Superior temporal gyrus (tissue), 1 donor: ENCODE results near the gene CYP4X1.
"Not testable (repeated sequence)": the region's sequence is repeated elsewhere in the genome, so short reads cannot be mapped to it uniquely, and the experiment has no call there.

Experiments used
- DNase-seq: peaks from one replicate; pipeline ENCODE4 v3.0.0-alpha.2; 2016; ENCODE audit errors: extremely low spot score

The CYP4X1 gene

GRCh38 chr1:47023268-47024140 lies at the start of gene CYP4X1:
Gene CYP4X1 (plus strand): TSS chr1:47023669. CDS start chr1:47023818, 149 bp downstream.
- DNase-seq = peak; percentile 29

GRCh38 chr1:46983166-46983829 lies 40.2 kb upstream of the CYP4X1 start:
- DNase-seq = no peak

GRCh38 chr1:46983830-46984586 lies 39.5 kb upstream of the CYP4X1 start:
- no peak for DNase-seq

GRCh38 chr1:46990541-46990940 lies 32.9 kb upstream of the CYP4X1 start:
- DNase-seq = not testable (repeated sequence)

- no peak for DNase-seq
These were observed 32.2 kb upstream of the CYP4X1 start for GRCh38 chr1:46991083-46991923.

GRCh38 chr1:46996659-46997281 lies 26.7 kb upstream of the CYP4X1 start:
- no peak for DNase-seq

- no peak for DNase-seq
These were observed 21.3 kb upstream of the CYP4X1 start for GRCh38 chr1:47002211-47002610.

- no peak for DNase-seq
These were observed 19.5 kb upstream of the CYP4X1 start for GRCh38 chr1:47003896-47004403.

GRCh38 chr1:47006437-47006836 lies 17.0 kb upstream of the CYP4X1 start:
- not testable (repeated sequence) for DNase-seq

- DNase-seq = no peak
These were observed 10.2 kb upstream of the CYP4X1 start for GRCh38 chr1:47013293-47013692.

- no peak for DNase-seq
These were observed 2.4 kb upstream of the CYP4X1 start for GRCh38 chr1:47021070-47021469.

- DNase-seq = peak; percentile 34
These were observed 802 bp downstream of the CYP4X1 start for GRCh38 chr1:47024141-47024801.

- DNase-seq = no peak
These were observed 6.8 kb downstream of the CYP4X1 start for GRCh38 chr1:47030170-47030805.

- no peak for DNase-seq
These were observed 7.6 kb downstream of the CYP4X1 start for GRCh38 chr1:47031059-47031458.

- no peak for DNase-seq
These were observed 8.1 kb downstream of the CYP4X1 start for GRCh38 chr1:47031585-47031984.

- no peak for DNase-seq
These were observed 13.3 kb downstream of the CYP4X1 start for GRCh38 chr1:47036764-47037163.

GRCh38 chr1:47059376-47059775 lies 35.9 kb downstream of the CYP4X1 start:
- DNase-seq = no peak

- no peak for DNase-seq
These were observed 43.7 kb downstream of the CYP4X1 start, which contains the start of gene CYP4Z1 for GRCh38 chr1:47067097-47067594. Gene CYP4Z1 (plus strand): TSS chr1:47067231. CDS start chr1:47067491, 260 bp downstream.

- not testable (repeated sequence) for DNase-seq
These were observed 45.6 kb downstream of the CYP4X1 start for GRCh38 chr1:47069080-47069479.
